Embryonic facial prominence (tissue), 1 donor: Measurements from ENCODE around the gene AKIRIN2.
"Not testable (repeated sequence)": the region's sequence is repeated elsewhere in the genome, so short reads cannot be mapped to it uniquely, and the experiment has no call there.

Source experiments
- DNase-seq: peaks from one replicate; pipeline ENCODE4 v3.0.0-alpha.2; 2016; ENCODE audit errors: extremely low spot score

Gene AKIRIN2

GRCh38 chr6:87687893-87688292 lies 14.1 kb downstream of the AKIRIN2 start:
- DNase-seq: not testable (repeated sequence)

GRCh38 chr6:87687296-87687695 lies 14.7 kb downstream of the AKIRIN2 start:
- DNase-seq: no peak

DNA sequence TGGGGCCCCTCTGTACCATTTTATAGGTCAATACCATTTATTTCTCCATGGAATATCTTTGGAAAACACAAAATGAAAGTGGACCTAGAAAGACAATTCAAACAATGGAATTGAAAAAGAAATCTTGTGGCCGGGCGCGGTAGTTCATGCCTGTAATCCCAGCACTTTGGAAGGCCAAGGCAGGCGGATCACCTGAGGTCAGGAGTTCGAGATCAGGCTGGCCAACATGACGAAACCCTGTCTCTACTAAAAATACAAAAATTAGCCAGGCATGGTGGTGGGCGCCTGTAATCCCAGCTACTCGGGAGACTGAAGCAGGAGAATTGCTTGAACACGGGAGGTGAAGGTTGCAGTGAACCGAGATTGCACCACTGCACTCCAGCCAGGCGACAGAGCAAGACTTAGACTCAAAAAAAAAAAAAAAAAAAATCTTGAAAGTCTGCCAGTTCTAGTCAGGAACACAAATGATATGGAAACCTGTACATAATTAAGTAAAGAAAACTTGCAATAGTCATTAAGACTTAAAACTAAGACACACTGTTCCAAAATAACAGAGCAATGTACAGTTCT lies 15.3 kb downstream of the AKIRIN2 start:
- DNase-seq: not testable (repeated sequence)

DNA sequence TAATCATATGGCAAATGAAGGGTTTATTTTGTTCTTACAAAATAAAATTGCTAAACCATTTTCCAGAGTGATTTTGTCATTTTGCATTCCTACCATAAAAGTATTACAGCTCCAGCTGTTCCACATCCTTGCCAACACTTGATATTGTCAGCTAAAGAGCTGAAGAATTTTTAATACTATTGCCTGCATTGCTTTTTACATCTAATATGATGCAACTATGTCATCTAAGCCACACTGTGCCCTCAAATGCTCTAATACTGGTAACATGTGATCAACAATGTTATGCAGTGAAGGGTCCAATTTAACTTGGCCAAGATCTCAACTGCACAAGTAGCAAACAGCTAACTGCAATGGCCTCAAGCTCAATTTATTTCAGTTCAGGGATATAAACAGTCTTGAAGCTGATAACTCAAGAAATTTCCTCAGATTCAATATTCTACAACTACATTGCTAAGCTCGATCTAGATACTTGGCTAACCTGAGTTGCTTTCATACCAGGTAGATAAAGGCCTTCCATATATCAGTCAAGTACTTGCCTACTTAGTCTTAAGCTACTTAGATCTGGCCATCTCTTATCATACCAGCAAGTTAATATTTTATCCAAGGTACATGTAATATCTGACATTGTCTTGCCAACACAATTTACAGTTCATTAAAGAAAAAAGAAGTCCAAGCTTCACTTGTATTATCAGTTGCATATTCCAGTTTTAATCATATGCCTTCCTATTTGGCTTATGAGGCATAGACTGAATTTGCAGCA lies 17.0 kb downstream of the AKIRIN2 start:
- no peak for DNase-seq

GRCh38 chr6:87683890-87684289 lies 18.1 kb downstream of the AKIRIN2 start:
- no peak for DNase-seq

- DNase-seq: no peak
Measured at GRCh38 chr6:87682310-87682709, 19.7 kb downstream of the AKIRIN2 start.

DNA sequence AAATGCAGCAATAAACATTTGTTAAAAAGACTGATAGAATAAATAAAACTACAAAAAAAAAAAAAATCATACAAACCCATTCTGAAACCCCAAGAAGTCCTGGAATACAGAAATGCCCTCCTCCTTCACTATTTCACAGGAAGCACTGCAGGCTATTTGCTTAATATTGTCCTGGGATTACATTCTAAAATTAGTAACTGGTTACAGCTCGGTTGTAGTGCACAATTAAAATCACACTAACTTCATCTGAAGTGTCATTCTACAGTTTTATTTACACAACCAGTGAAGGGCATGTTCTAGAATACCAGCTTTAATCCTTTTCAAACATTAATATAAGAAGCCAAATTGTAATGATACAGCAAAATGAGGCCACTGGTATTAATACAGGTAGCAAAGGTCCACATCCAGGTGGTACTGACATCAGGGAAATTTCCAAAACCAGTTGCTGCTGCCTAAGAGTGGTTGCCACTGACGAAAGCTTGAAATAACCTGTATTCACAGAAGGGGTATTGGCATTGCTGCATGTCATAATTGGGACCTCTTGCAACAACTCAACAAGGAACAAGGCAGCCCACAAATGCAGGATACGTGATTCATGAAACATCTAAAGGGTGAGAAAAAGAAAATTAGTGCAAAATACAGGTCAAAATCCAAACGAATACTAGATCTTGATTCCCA lies 26.9 kb downstream of the AKIRIN2 start:
- DNase-seq: no peak

DNA sequence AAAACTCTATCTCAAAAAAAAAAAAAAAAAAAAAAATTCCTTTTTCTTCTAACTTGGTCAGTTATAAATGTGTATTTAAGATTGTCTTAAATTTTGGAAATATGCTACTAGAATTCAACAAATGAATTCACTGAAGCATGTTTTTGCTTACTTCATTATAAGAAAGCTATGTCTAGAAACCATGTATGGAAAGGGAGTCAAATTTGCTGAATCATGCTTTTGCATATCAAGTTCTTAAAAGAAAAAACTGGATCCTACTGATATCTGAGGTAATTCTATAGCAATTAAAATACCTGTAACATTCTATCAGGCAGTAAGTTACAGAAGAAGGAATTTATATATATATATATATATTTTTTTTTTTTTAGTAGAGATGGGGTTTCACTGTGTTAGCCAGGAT lies 27.7 kb downstream of the AKIRIN2 start:
- no peak for DNase-seq

- DNase-seq: no peak
Measured at GRCh38 chr6:87673237-87673636, 28.8 kb downstream of the AKIRIN2 start.

- no peak for DNase-seq
Measured at GRCh38 chr6:87672641-87673040, 29.4 kb downstream of the AKIRIN2 start.

- DNase-seq: no peak
Measured at GRCh38 chr6:87671555-87672029, 30.4 kb downstream of the AKIRIN2 start.

DNA sequence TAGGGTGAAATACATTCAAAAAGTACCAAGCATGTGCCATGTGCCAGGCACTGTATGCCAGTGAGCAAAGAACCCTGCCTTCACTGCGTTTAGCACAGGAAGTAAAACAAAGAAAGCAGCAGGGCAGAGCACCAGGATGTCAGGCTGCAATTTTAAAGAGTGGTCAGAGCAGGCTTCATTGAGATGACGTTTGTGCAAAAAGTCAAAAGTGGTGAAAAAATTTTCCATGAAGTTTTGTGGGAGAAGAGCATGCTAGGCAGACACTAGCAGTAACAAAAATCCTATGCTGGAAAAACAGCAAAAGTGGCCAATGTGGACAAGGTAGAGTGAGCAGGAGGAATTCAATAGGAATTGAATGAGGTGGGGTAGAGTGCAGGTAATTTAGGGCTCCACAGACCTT lies 31.3 kb downstream of the AKIRIN2 start:
- DNase-seq: no peak

DNA sequence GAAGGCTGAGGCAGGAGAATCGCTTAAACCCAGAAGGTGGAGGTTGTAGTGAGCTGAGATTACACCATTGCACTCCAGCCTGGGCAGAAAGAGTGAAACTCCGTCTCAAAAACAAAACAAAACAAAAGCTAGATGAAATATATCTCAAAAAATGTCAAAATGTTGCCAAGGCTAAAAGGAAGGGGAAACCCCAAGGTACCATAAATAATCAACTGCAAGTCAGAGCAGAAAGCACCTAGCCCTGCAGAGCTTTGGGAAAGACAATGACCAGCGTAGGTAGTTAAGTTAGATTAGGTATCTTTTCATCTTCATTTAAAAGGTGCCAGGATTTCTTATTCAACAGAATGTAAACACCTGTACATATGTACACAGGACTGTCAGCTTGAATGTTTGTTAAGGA lies 33.0 kb downstream of the AKIRIN2 start:
- DNase-seq: no peak

GRCh38 chr6:87668013-87668412 lies 34.0 kb downstream of the AKIRIN2 start:
- DNase-seq: no peak

DNA sequence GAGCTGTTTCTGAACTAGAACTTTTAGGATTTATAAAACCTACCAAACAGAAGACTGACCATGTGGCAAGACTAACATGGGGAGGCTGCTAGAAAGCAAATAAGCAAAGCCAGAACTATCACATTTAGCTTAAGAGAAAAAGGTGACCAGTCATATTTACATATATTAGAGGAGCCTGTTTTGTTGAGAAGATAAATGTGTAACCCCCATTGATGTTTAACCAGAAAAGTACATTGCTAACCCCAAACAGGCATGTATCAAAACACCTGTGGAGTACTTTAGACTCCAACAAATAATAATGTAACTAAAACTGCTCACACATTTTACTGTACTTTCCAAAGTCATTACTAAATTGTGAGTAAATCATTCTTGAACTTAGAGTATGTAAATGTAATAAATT lies 35.0 kb downstream of the AKIRIN2 start:
- no peak for DNase-seq

- no peak for DNase-seq
Measured at GRCh38 chr6:87664921-87665485, 37.0 kb downstream of the AKIRIN2 start.

GRCh38 chr6:87663434-87663833 lies 38.6 kb downstream of the AKIRIN2 start:
- DNase-seq: no peak

DNA sequence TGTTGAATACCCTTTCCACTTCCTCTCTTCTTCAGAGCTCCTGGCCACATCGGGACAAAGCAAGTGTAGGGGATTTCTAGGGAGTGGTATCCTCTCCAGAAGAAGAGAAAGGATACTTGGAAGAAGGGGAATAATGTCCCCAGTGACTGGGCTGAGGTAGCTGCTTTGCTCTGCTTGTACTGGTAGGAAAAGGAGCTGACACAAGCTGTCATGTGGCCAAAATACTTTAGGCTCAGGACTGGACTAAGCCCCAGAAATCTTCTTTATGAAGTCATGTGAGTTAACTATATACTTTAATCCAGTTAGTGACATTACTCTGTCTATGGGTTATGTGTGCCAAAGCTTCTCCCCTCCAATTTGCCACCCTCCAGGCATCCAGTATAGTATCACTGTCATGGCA lies 40.5 kb downstream of the AKIRIN2 start:
- no peak for DNase-seq

DNA sequence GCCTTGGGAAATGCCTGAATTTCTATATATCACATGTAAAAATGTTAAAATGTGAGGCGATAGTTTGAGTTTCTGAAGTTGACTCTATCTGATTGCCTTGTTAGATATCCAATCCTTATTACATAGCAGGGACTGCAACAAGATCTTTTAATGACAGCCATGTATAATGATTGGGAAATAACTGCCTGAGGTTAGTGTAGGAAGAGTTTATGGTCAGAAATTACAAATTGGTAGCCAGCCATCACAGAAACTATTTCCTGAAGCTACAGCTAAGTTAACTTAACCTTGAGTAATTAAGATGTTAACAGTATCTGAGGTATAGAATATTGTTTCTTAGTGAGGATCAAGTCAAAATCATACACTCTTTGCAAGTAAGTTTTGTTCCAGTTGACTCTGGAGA lies 41.0 kb downstream of the AKIRIN2 start:
- no peak for DNase-seq

DNA sequence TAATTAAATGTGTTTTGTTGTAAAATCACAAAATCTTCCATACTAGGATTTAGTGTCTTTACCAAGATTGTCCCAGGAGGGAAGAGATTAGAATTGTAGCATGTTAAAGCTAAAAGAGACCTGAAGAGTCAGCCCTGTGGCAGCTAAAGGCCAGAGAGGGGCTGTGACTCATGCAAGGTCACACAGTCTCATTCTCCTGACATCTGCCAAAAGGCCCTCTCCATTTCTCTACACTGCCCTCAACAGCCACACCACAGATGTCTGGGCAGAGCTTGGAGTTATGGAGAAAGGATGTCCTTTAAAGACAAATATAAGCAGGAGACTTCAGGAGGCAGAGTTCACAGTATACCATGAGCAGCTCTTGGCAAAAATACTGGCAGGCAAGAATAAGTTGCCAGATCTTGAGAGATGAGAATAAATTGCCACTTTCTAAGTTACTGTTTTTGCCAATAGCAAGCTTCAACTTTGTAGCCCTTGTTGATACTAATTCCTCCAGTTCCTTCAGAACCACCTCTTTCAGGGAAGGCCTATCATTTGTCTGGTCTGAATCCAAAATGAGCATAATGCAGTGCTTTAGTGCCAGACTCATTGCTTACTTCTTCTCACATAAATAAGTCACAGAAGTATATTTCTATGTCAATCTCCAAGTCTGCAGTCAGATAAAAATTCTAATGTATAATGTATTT lies 41.7 kb downstream of the AKIRIN2 start:
- no peak for DNase-seq

DNA sequence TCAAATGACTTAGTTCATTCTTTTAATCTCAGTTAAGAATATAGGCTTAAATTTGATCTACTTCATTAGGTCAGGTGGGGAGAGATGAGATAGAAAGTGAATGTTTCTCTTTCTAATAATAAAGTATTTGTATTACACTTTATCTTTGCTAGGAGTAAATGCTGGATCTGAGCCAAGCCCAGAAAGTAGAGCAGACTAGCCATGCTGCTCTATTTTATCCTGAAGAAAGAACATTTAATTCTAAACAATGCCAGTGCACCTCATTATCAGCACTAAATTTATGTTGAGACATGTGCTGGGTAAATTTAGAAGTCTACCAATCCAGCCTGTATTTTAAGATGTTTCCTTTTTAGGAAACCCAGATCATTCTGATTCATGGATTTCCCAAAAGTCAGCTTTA lies 43.5 kb downstream of the AKIRIN2 start:
- DNase-seq: no peak

GRCh38 chr6:87656857-87657256 lies 45.2 kb downstream of the AKIRIN2 start:
- no peak for DNase-seq
